Measurements from ENCODE around the gene HBG2. TPM values are rescaled to one million over a fixed set of nuclear protein-coding genes. Genes with fewer than 3 reads are reported as not detected.

Gene HBG2
- total and polyA plus RNA-seq, 2 of the 4 experiments (the other 2 are of a cell fraction): 0.54 TPM; not detected in 1

DNA sequence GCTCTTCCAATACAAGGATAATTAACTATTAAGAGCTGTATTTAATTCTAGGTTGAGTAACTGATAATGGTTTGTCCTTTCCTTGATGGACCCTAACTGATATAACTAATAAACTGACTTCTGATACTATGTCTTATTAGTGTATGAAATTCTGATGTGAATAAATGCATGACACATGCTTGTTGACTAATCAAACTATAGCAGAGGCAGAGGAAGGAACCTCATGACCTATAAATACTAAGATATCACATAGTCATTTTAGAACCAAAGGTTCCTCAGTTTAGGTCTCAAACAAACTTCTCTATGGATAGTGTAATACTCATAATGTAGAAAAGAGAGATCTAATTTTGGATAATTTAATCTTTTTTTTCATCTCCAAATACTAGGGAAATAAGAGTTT is 15.5 kb downstream of the HBG2 start:
- Histone ChIP-seq H3K4me3 (ENCODE audit: insufficient read depth, low read depth, low read length) (no peak overlapping the region), H3K4ac (ENCODE audit: low read depth, low read length) (no peak overlapping the region), H3K14ac (replicated peaks; ENCODE audit: low read depth, low read length) (no peak overlapping the region), H2AFZ (replicated peaks; ENCODE audit: low read length, poor library complexity) (no peak overlapping the region), H3K23ac (ENCODE audit: low read depth, low read length) (no peak overlapping the region), H3K9me1 (ENCODE audit: insufficient read depth, low read length) (peaks cover 9% of the 10 kb centered on the region; the same call in 1 of the 2 replicates), H2BK15ac (ENCODE audit: low read depth, low read length) (no peak overlapping the region), H4K8ac (ENCODE audit: low read depth in 2 of 2, low read length in 2 of 2) (no peak overlapping the region), H3K56ac (ENCODE audit: extremely low read depth, insufficient read depth, low read length) (no peak overlapping the region), H3K79me1 (ENCODE audit: low read depth in 1 of 2, low read length in 2 of 2) (no peaks in the 10 kb centered on the region), H3K4me1 (ENCODE audit: control insufficient read depth, insufficient read depth, low read length) (peaks cover 5% of the 10 kb centered on the region), H2BK5ac (ENCODE audit: low read depth, low read length, poor library complexity, severe bottlenecking) (no peak overlapping the region), H4K5ac (ENCODE audit: low read depth, low read length) (no peak overlapping the region), H2AK9ac (replicated peaks; ENCODE audit: low read depth, low read length, poor library complexity) (no peak overlapping the region), H3K18ac (ENCODE audit: low read depth, low read length) (no peak overlapping the region), H2BK120ac (ENCODE audit: low read depth, low read length) (no peak overlapping the region), H4K20me1 (ENCODE audit: insufficient read depth, low read length) (no peaks in the 10 kb centered on the region), H3K27me3 (ENCODE audit: control insufficient read depth, insufficient read depth, low read length) (no peaks in the 10 kb centered on the region), H2BK20ac (ENCODE audit: low read depth, low read length) (no peak overlapping the region), H3K36me3 (ENCODE audit: control insufficient read depth, insufficient read depth, low read length) (no peaks in the 10 kb centered on the region), H2AK5ac (ENCODE audit: low read depth, low read length) (no peak overlapping the region), H4K91ac (ENCODE audit: insufficient read depth, low read depth, low read length) (no peak overlapping the region), H3K4me2 (ENCODE audit: low read depth, low read length) (no peak overlapping the region), H3K9ac (ENCODE audit: low read depth, low read length) (no peak overlapping the region), H3K27ac (ENCODE audit: insufficient read depth, low read length) (no peak overlapping the region), H3K9me3 (ENCODE audit: control insufficient read depth, insufficient read depth, low read length) (no peaks in the 10 kb centered on the region)
- TF ChIP-seq, protein P1, sequence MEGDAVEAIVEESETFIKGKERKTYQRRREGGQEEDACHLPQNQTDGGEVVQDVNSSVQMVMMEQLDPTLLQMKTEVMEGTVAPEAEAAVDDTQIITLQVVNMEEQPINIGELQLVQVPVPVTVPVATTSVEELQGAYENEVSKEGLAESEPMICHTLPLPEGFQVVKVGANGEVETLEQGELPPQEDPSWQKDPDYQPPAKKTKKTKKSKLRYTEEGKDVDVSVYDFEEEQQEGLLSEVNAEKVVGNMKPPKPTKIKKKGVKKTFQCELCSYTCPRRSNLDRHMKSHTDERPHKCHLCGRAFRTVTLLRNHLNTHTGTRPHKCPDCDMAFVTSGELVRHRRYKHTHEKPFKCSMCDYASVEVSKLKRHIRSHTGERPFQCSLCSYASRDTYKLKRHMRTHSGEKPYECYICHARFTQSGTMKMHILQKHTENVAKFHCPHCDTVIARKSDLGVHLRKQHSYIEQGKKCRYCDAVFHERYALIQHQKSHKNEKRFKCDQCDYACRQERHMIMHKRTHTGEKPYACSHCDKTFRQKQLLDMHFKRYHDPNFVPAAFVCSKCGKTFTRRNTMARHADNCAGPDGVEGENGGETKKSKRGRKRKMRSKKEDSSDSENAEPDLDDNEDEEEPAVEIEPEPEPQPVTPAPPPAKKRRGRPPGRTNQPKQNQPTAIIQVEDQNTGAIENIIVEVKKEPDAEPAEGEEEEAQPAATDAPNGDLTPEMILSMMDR (conservative IDR thresholded peaks at IDR 0.05; ENCODE audit: low read depth, low read length): no peak
- TF ChIP-seq MAFK (IDR thresholded peaks at IDR 0.05; ENCODE audit: low read depth, low read length): no peak
- dilution Hi-C loops (cut with HindIII; ENCODE audit: low sequenced_read_pairs, unreplicated experiment) (no loop called here), in situ Hi-C loops (cut with MboI; ENCODE audit: low sequenced_read_pairs) (no loop called here), intact Hi-C loops (cut with micrococcal nuclease) (no loop called here)
- DNase-seq: no peak
- no peak for ATAC-seq (ENCODE audit: low read depth)
- no TSS peak for BruUV-seq (replicated peaks)
- ChIA-PET POLR2A (ENCODE audit: unreplicated experiment) (no interaction called here), CTCF (no interaction called here)

Data from IMR-90 (cell line).